ENCODE data around the gene BLZF1.
"Not testable (repeated sequence)": the region's sequence is repeated elsewhere in the genome, so short reads cannot be mapped to it uniquely, and the experiment has no call there.

The BLZF1 gene

DNA sequence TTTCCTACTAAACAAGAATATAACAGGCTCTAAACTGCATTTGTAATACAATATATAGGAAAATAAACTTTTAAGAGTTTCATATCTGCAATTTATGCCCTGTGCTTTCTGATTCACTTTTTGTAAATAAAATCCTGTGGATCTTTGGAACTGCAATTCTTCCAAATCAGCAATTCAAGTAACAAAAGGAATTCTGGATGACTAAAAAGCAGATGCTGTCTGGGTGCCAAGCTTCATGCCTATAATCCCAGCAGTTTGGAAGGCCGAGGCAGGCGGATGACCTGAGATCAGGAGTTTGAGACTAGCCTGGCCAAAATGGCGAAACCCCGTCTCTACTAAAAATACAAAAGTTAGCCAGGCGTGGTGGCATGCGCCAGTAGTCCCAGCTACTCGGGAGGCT, 6.7 kb upstream of the BLZF1 start:
- no peak for DNase-seq (ENCODE audit: low read depth)

DNA sequence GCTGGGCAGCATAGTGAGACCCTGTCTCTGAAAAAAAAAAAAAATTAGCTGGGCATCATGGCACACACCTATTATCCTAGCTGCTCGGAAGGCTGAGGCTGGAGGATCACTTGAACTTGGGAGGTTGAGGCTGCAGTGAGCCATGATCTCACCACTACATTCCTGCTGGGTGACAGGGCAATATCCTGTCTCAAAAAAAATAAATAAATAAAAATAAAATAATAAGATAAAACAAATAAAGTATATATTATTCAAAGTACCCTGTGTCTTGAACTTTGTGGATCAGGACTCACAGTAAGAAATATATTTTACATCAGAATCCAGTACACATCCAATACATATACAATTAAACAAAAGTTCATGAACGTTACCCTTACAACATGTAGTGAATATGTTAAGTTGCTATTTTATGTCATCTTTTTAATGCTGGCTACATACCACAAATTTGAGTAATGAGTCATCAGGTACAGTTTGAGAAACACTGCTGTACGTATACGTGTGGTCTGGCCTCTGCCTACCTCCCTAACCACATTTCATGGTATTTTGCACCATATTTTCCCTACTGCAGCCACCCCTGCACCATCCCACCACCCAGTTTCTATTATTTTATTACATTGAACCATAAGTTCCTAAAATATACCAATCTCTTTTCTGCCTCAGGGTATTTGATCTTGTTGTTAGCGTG, 4.8 kb upstream of the BLZF1 start:
- no peak for DNase-seq (ENCODE audit: low read depth)

DNA sequence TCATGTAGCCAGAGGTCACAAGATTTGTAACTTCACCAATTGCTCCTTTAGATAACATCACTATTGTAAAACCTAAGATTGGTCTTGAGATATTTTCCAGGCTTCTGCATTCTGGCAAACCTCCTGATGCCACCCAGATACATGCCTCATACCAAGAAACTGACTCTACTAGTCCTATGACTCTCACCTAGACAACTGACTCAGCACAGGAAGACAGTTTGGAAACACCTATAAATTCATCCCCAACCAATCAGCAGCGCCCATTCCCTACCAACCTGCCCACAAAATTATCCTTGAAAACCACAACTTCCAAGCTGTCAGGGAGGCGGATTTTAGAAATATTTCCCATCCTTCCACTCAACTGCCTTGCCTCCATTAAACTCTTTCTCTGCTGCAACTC, 3.0 kb upstream of the BLZF1 start:
- DNase-seq (ENCODE audit: low read depth), result no peak

DNA sequence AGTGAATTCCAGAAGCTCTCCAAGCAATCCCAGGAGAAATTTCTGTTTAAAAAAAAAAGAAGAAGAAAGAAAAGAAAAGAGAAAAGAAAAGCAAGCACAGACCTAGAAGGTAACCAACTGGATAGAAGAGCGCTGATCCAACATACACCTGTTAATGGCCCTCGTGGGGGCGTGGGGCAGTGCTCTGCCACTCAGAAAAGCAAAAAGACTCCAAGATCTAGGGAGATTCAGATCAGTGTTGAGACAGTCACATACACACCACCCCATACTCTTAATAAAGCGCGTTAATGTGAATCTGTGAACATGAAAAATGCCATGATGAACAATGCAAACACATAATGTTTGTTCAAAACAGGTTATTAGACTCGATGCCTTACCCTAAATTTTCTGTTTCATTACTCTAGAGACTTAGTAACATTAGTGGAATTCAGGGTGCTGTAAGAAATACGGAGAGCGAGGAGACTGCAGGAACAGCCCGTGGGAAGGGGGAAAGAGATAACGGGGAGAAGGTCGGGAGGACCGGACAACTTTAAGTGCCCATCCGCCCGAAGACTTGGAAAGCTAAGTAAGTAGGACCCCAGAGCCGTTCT, 804 bp upstream of the BLZF1 start:
- DNase-seq (ENCODE audit: low read depth), result no peak

DNA sequence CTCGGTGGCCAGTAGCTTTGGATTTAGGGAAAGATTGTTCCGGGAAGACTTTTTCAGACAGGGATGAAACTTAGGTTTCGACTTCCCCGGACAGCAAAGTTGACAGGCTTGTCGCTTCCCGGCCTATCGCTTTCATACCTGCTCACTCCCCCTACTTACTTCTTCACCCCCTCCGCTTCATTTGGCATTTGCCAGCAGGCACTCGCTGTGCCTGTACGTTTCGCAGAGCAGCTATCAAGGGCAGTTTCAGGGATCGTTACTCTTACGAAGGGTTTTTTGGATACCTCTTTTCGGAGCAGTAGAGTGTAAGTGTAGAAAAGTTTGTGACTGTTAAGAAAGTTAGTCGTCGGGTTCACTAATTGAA, 393 bp downstream of the BLZF1 start:
- no peak for DNase-seq (ENCODE audit: low read depth)

DNA sequence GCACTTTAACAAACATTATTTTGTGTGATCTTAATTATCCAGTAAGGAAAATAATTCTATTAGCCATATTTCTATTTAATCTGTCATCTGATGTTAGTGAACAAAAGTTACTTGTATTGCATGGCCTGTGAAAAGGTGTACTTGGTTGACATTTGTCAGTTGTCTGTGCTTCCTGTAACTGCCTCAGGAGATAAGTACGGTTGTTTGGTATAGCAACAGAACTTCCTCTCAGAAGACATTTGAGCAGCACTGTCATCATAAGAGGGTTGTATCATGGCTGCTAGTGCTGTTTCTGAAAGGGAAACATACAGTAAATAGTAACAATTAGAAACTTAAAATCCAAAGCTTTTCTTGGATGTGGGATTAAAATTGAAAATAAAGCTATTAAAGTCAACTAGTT, 3.4 kb downstream of the BLZF1 start:
- DNase-seq (ENCODE audit: low read depth), result no peak

DNA sequence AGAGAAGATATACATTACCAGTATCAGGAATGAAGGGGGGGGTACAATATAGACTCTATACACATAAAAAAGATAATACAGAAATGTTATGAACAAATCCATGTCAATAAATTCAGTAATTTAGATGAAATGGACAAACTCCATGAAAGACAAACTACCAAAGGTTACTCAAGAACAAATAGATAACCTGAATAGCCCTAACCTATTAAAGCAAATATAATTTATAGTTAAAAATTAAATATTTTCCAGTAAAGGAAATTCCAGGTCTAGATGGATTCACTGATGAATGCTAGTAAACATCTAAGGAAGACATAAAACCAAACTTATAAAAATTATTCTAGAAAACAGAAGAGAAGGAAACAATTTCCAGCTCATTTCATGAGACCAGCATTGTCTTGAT, 13.2 kb downstream of the BLZF1 start:
- no peak for DNase-seq (ENCODE audit: low read depth)

DNA sequence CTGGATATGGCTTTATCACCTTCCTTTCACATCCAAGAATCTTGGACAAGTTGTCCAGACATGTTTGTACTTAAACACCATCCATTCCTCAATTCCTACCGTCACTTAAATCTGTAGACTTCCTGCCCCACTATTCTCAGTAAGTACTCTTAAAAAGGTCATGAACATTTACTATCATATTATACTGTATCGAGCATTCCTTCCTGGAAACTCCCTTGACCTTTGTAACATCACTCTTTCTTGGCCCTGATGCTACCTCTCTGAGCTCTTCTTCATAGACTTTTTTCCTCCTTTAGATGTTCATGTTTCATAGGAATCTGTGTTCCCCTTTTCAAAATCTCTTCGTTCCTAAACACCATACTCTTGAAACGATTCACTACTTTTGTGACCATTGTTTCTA, 15.5 kb downstream of the BLZF1 start:
- DNase-seq (ENCODE audit: low read depth), result no peak

DNA sequence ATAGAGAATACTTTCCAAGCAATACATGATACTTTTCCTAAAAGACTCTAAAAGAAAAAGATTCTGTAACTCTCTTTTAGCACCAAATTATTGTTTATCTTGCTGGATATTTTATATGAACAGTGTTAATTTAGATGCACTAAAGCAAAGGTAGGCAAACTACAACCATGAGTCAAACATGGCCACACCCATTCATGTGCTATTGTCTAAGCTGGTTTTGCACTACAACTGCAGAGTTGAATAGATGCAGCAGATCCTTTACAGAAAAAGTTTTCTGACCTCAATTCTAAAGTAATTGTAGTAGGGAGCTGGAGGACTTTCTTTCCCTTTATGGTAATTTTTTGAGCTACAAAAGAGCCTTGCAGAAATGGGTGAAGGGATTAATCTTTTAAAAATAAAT, 19.4 kb downstream of the BLZF1 start:
- DNase-seq (ENCODE audit: low read depth), result no peak

DNA sequence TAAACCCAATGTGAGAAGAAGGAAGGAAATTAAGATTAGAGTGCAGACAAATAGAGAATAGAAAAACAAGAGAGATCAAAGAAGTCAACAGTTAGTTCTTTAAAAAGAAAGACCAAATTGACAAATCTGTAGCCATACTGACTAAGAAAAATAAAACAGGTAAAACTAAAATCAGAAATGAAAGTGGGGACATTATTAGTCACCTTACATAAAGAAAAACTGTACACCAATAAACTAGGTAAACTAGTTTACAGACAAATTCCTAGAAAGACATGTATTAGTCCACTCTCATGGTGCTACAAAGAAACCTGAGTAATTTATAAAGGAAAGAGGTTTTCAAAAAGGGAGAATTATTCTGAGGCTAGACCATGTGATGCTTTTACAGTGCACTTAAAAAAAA, 22.3 kb downstream of the BLZF1 start:
- no peak for DNase-seq (ENCODE audit: low read depth)

DNA sequence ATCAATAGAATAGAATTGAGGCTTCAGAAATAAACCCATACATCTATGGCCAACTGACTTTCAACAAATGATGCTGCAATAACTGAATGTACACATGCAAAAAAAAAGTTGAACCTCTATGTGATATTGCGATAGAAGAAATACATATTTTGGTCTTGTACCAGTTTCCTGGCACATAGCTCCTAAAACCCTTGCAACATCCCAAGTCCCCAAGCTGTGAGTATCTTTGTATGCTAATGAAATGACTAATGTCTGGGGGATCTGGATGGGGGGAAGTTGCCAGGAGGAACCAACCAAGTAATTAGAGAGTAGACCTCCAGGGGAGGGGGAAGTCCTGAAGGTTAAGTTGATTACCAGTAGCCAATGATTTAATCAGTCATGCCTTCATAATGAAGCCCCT, 24.4 kb downstream of the BLZF1 start:
- DNase-seq (ENCODE audit: low read depth), result no peak

DNA sequence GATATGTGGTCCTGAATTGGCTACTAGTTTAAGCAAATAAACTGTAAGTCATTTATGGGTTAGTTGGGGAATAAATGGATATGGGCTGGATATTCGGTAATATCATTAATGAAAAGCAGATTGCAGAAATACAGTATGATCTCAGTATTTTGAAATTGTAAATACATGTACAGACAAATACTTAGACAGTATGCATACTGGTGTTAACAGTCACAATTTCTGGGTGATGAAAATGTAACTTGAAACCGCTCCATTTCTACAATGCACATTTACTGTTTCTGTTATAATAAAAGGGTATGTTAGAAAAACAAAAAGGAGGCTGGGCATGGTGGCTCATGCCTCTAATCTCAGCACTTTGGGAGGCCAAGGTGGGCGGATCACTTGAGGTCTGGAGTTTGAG, 28.0 kb downstream of the BLZF1 start:
- DNase-seq (ENCODE audit: low read depth), result no peak

DNA sequence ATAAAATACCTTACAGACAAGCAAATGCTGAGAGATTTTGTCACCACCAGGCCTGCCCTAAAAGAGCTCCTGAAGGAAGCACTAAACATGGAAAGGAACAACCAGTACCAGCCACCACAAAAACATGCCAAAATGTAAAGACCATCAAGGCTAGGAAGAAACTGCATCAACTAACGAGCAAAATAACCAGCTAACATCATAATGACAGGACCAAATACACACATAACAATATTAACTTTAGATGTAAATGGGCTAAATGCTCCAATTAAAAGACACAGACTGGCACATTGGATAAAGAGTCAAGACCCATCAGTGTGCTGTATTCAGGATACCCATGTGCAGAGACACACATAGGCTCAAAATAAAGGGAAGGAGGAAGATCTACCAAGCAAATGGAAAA, 34.6 kb downstream of the BLZF1 start:
- DNase-seq (ENCODE audit: low read depth), result not testable (repeated sequence)

DNA sequence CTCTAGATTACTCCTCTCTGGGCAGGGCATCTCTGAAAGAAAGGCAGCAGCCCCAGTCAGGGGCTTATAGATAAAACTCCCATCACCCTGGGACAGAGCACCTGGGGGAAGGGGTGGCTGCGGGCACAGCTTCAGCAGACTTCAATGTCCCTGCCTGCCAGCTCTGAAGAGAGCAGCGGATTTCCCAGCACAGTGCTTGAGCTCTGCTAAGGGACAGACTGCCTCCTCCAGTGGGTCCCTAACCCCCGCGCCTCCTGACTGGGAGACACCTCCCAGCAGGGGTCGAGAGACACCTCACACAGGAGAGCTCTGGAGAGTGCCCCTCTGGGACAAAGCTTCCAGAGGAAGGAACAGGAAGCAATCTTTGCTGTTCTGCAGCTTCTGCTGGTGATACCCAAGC, 40.3 kb downstream of the BLZF1 start:
- DNase-seq (ENCODE audit: low read depth), result not testable (repeated sequence)

DNA sequence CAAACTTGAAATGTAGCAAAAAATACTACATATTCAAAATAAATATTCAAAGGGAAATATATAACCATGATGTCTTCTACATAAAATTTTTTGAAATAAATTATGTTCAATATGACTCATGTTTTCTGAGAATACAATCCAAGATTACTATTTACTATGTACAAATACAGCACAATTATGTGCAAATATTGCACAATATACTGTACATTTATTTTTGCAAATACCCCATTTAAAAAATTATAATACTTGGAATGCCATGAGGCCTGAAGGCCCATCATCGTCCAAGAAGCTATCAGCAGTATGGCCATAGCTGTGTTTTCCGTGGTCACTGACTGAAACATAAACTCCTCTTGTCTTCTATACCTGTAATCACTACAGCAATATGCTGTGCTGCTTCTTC, 47.0 kb downstream of the BLZF1 start:
- no peak for DNase-seq (ENCODE audit: low read depth)

DNA sequence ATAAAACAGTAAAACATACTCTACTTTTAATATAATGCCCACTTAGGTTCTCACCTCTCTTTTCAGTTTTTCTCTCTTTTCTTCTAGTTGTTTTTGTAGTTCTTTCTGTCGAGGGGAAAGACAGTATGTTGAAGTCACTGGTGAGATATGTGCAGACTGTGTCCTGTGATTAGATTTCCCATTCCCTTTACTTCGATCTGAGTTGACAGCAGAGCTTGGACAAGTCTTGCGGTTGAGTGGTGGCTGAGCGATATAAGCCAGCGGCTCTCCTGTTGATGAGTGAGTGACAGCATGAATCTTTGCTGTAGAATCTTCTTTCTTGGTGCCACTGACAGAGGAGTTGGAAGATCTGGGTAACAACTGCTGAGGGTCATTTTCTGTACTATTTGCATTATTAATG, 53.3 kb downstream of the BLZF1 start:
- no peak for DNase-seq (ENCODE audit: low read depth)

DNA sequence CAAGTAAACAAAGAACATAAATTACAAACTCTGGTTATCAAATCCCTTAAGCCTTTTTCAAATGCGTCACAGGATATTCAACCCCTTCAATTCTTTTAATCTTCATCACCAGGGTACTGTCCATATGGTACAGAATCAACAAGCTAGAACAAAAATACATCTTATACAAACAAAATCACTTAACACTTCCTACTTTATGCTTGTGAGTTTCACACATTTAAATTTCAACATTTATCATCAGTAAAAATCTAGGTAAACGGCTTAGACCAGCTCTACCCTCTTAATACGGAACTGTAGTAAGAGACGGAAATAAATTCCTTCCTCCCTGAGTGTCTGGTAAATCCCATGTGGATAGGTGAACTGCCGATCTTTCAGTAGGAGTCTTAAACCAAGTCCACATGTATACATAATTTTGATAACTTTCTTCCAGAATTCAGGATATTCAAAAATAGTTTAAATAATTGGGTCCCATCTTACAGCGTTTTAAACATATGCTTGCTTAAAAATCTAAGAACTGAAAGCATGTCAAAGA, 58.2 kb downstream of the BLZF1 start:
- DNase-seq (ENCODE audit: low read depth), result no peak

DNA sequence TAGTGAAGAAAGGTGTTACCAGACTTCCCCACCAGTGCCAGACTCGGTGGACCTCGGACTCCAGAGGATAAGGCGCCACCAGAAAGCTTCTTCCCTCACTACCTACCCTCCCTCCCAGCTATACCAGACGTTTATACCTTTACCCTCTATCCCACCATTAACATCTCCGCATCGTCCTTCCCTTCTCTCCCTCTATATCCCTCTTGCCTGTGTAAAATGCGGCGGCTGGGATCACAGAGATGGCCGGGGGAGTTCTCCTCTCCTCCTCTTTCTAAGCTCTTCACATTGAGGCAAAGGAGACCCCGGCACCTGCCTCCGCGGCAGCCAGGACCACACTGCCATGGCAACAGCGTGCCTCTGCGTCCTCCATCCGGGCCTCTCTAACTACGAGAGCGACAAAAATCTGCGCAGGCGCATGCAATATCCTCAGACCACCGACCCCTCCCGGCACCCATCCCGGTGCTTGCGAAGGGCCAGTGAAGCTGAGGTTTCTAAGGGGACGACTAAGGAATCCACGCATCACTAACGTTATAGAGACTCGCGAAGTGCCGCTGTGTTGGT, 59.2 kb downstream of the BLZF1 start, which contains the start of gene CCDC181:
CCDC181 (minus strand) TSS at position 394 of the 561 bp plus-strand sequence. CDS start 2,547 bp downstream, outside the sequence.
- DNase-seq (ENCODE audit: low read depth), result peak; percentile 15
